B cell (primary cell): ENCODE data around the gene GNAS. TPM values are rescaled to one million over a fixed set of nuclear protein-coding genes. Genes with fewer than 3 reads are reported as not detected.

Source experiments
- ATAC-seq: fragments of 200-7000 bp; cut with Tn5 transposase; one replicate; pipeline ENCODE4 v1.10.0; 2021; ENCODE audit warnings: low read depth, mild to moderate bottlenecking, moderate number of reproducible peaks, moderate library complexity
- CTCF ChIA-PET: fragments of 350-600 bp; sonication (Branson Sonifier 250); formaldehyde crosslinking; loops from one replicate; lab custom pipeline; 2021; ENCODE audit warnings: antibody characterized with exemption, inconsistent platforms; lab: Charles Lee
- POLR2A ChIA-PET: fragments of 350-600 bp; sonication (Branson Sonifier 250); formaldehyde crosslinking; loops from one replicate; lab custom pipeline; 2021; ENCODE audit warnings: antibody characterized with exemption; lab: Charles Lee
- DNase-seq: peaks from one replicate; pipeline ENCODE4 v3.0.0; 2013
- H2AFZ ChIP-seq: 2 replicates; pipeline ENCODE4 v1.6.1; 2012; ENCODE audit warnings: mild to moderate bottlenecking, low read depth, low read length; ENCODE audit not compliant: insufficient read depth, poor library complexity, severe bottlenecking
- H3K27ac ChIP-seq, 2 donors: 1 replicate in 1 of 2; 2 replicates in 1 of 2; pipeline ENCODE4 v1.5.1; 2012 to 2013; ENCODE audit warnings: low read length in 2 of 2, mild to moderate bottlenecking in 2 of 2, moderate library complexity in 1 of 2
- H3K27me3 ChIP-seq, 4 experiments: fragments of 200-600 bp in 1 of 4; sonication (generic) in 1 of 4; replicated peaks in 1 of 4; 1 replicate in 2 of 4; 2 replicates in 2 of 4; pipeline versions ENCODE4 v1.6.1 to v1.7.0; 2013 to 2016; ENCODE audit warnings: low read length in 3 of 4, mild to moderate bottlenecking in 2 of 4, mixed read lengths in 1 of 4, moderate library complexity in 1 of 4; ENCODE audit not compliant: insufficient read depth in 4 of 4, control insufficient read depth in 3 of 4; ENCODE audit errors: control extremely low read depth in 1 of 4
- H3K36me3 ChIP-seq, 2 experiments: replicated peaks in 1 of 2; 1 replicate in 1 of 2; 2 replicates in 1 of 2; pipeline versions ENCODE4 v1.6.1 to v1.7.1; 2013; ENCODE audit warnings: low read length in 1 of 2; ENCODE audit not compliant: insufficient read depth in 2 of 2, control insufficient read depth in 1 of 2; ENCODE audit errors: control extremely low read depth in 1 of 2, extremely low read depth in 1 of 2
- H3K4me1 ChIP-seq, 2 donors: fragments of 200-600 bp in 1 of 2; sonication (generic) in 1 of 2; 1 replicate in 1 of 2; 2 replicates in 1 of 2; pipeline versions ENCODE4 v1.5.1 to v1.6.1; 2013 to 2017; ENCODE audit warnings: low read length in 2 of 2; ENCODE audit not compliant: control insufficient read depth in 2 of 2, insufficient read depth in 2 of 2
- H3K4me2 ChIP-seq: replicated peaks from 2 replicates; pipeline ENCODE3; 2012; ENCODE audit warnings: mild to moderate bottlenecking, low read depth, low read length; ENCODE audit not compliant: poor library complexity, severe bottlenecking
- H3K4me3 ChIP-seq, 5 experiments: fragments of 200-600 bp in 1 of 5; sonication (generic) in 1 of 5; 1 replicate in 3 of 5; 2 replicates in 2 of 5; pipeline versions ENCODE4 v1.5.1 to v1.7.0; 2011 to 2016; ENCODE audit warnings: low read length in 4 of 5, mild to moderate bottlenecking in 4 of 5, low read depth in 2 of 5, control low read depth in 1 of 5, moderate library complexity in 1 of 5; ENCODE audit not compliant: insufficient read depth in 1 of 5; ENCODE audit errors: control extremely low read depth in 1 of 5, extremely low read depth in 1 of 5
- H3K79me2 ChIP-seq: fragments of 200-600 bp; sonication (generic); one replicate; pipeline ENCODE4 v1.6.0; 2016; ENCODE audit warnings: low read length; ENCODE audit not compliant: control insufficient read depth, insufficient read depth
- H3K9ac ChIP-seq: fragments of 200-600 bp; sonication (generic); 2 replicates; pipeline ENCODE4 v1.6.1; 2017; ENCODE audit warnings: mild to moderate bottlenecking, low read length, moderate library complexity
- H3K9me3 ChIP-seq, 3 donors: one replicate each; pipeline versions ENCODE4 v1.6.1 to v1.7.1; 2013; ENCODE audit warnings: low read length in 2 of 3; ENCODE audit not compliant: control insufficient read depth in 2 of 3, insufficient read depth in 1 of 3; ENCODE audit errors: control extremely low read depth in 1 of 3
- H4K20me1 ChIP-seq: 2 replicates; pipeline ENCODE4 v1.6.0; 2012; ENCODE audit warnings: mild to moderate bottlenecking, low read length; ENCODE audit not compliant: insufficient read depth, control insufficient read depth, poor library complexity, severe bottlenecking
- H3K27ac Mint-ChIP-seq: one replicate; pipeline ENCODE4 v1.8.0; 2021; ENCODE audit warnings: mixed read lengths
- H3K27me3 Mint-ChIP-seq: one replicate; pipeline ENCODE4 v1.8.0; 2021; ENCODE audit warnings: mixed read lengths
- H3K4me1 Mint-ChIP-seq: one replicate; pipeline ENCODE4 v1.8.0; 2021; ENCODE audit warnings: mixed read lengths
- H3K4me3 Mint-ChIP-seq: one replicate; pipeline ENCODE4 v1.8.0; 2021; ENCODE audit warnings: mixed read lengths
- H3K9me3 Mint-ChIP-seq: one replicate; pipeline ENCODE4 v1.8.0; 2022; ENCODE audit warnings: mixed read lengths; ENCODE audit not compliant: insufficient read depth
- CTCF ChIP-seq: fragments of 200-600 bp; IDR thresholded peaks from one replicate; pipeline ENCODE4 v1.8.0; 2022; ENCODE audit warnings: antibody characterized with exemption, mild to moderate bottlenecking
- EZH2 ChIP-seq: IDR thresholded peaks from 2 replicates; pipeline ENCODE4 v1.6.1; 2012; ENCODE audit warnings: borderline replicate concordance, low read depth, mild to moderate bottlenecking, moderate library complexity, low read length; ENCODE audit not compliant: insufficient read depth, poor library complexity, severe bottlenecking
- WGBS: methylation state at CpG from one replicate; pipeline ENCODE4 v1.1.5; 2013; ENCODE audit warnings: missing lambda C conversion rate; ENCODE audit not compliant: insufficient coverage; 5-methylcytosine and 5-hydroxymethylcytosine counted together
- intact Hi-C: fragments of 100-400 bp; cut with micrococcal nuclease; formaldehyde crosslinking; loops from one replicate; pipeline ENCODE4 v1.10.0; 2022
- polyA plus RNA-seq: library from polyadenylated mRNA; depleted of rRNA; stranded (reverse); fragments of >200 nt; gene quantifications from 2 replicates; pipeline ENCODE4 v1.2.3, GENCODE V29; 2012
- total RNA-seq, 2 donors: library from RNA; stranded (reverse); fragments of 120-200 nt in 1 of 2; gene quantifications; 1 replicate in 1 of 2; 2 replicates in 1 of 2; pipeline versions ENCODE4 v1.2.3 to v1.2.4, GENCODE V29; 2013 to 2022

GNAS gene
- total and polyA plus RNA-seq, 2 donors (not counting 1 experiment from before 2014, with no cell fraction given) = 714 to 1,181 TPM

- no peak overlapping the region for H3K4me3 Mint-ChIP-seq
- WGBS = 96% methylated on average over 3 of the region's 10 CpGs
- CTCF ChIA-PET = no interaction called here
- H3K9me3 Mint-ChIP-seq = no peaks in the 10 kb centered on the region
- DNase-seq (no peak), ATAC-seq (no peak)
- H2AFZ ChIP-seq = no peak overlapping the region
- H3K4me2 ChIP-seq = no peak overlapping the region
- peaks cover 0 to 8% of the 10 kb centered on the region in 2 donors for H3K4me1 ChIP-seq
- TF ChIP-seq EZH2 (no peak), CTCF (no peak)
- no peaks in the 10 kb centered on the region for H3K36me3 ChIP-seq
- H4K20me1 ChIP-seq = no peaks in the 10 kb centered on the region
- H3K4me1 Mint-ChIP-seq = peaks cover 7% of the 10 kb centered on the region
- POLR2A ChIA-PET = no interaction called here
- H3K4me3 ChIP-seq = no peak overlapping the region
- peaks cover 0 to 14% (median 0%) of the 10 kb centered on the region in 3 donors for H3K9me3 ChIP-seq
- H3K79me2 ChIP-seq = no peaks in the 10 kb centered on the region
- H3K27me3 ChIP-seq = peaks cover 0 to 15% (median 5%) of the 10 kb centered on the region in 4 experiments
- peaks cover 21% of the 10 kb centered on the region for H3K27me3 Mint-ChIP-seq
- intact Hi-C loops = loop anchor here (5.0 kb wide), 1 partner anchor 599 kb away; no protein-coding TSS in a partner anchor
- H3K27ac Mint-ChIP-seq = no peak overlapping the region
- H3K9ac ChIP-seq = no peak overlapping the region
- H3K27ac ChIP-seq = no peak overlapping the region
Measured at GRCh38 chr20:58836616-58837204, 15.8 kb upstream of the GNAS start.

- H3K79me2 ChIP-seq = no peaks in the 10 kb centered on the region
- no peak overlapping the region for H3K27ac ChIP-seq
- no peaks in the 10 kb centered on the region for H3K9me3 Mint-ChIP-seq
- H2AFZ ChIP-seq = no peak overlapping the region
- CTCF ChIA-PET = interaction anchor here (2.8 kb wide), 1 partner anchor 602 kb away, joined by 8 read pairs; no protein-coding TSS in a partner anchor
- no peak overlapping the region for H3K9ac ChIP-seq
- no peak overlapping the region for H3K4me2 ChIP-seq
- WGBS = no CpG with 5 or more reads among the region's 1 CpG
- POLR2A ChIA-PET = no interaction called here
- no peak overlapping the region for H3K27ac Mint-ChIP-seq
- no peak for DNase-seq
- no peaks in the 10 kb centered on the region for H3K36me3 ChIP-seq
- no peaks in the 10 kb centered on the region for H4K20me1 ChIP-seq
- H3K4me3 ChIP-seq = no peak overlapping the region
- peaks cover 7% of the 10 kb centered on the region for H3K4me1 Mint-ChIP-seq
- peaks cover 28% of the 10 kb centered on the region for H3K27me3 Mint-ChIP-seq
- H3K27me3 ChIP-seq = peaks cover 0 to 23% (median 5%) of the 10 kb centered on the region in 4 experiments
- H3K4me3 Mint-ChIP-seq = no peak overlapping the region
- H3K4me1 ChIP-seq = peaks cover 0 to 8% of the 10 kb centered on the region in 2 donors
- ATAC-seq = no peak
- TF ChIP-seq CTCF = no peak
- TF ChIP-seq EZH2 = no peak
- peaks cover 0 to 14% (median 0%) of the 10 kb centered on the region in 3 donors for H3K9me3 ChIP-seq
- intact Hi-C loops = loop anchor here (5.0 kb wide), 1 partner anchor 600 kb away; no protein-coding TSS in a partner anchor
Measured at GRCh38 chr20:58837717-58838116, 14.8 kb upstream of the GNAS start.
